PC-3 (cell line): ENCODE data around the gene SLC52A1. TPM values are rescaled to one million over a fixed set of nuclear protein-coding genes. Genes with fewer than 3 reads are reported as not detected.

Source experiments
- ATAC-seq: fragments of 200-7000 bp; cut with Tn5 transposase; 2 replicates; pipeline ENCODE4 v1.9.1; 2020; ENCODE audit warnings: mild to moderate bottlenecking, moderate library complexity
- BruUV-seq: library from RNA; stranded (reverse); fragments of 400-500 nt; replicated peaks from 2 replicates; lab custom pipeline; 2021; lab: Mats Ljungman, UMichigan
- CTCF ChIA-PET: fragments of 300-600 bp; sonication (Branson Sonifier 250); formaldehyde crosslinking; loops from one replicate; lab custom pipeline; 2022; ENCODE audit warnings: antibody characterized with exemption; lab: Charles Lee
- POLR2A ChIA-PET: fragments of 300-600 bp; sonication (Branson Sonifier 250); formaldehyde crosslinking; loops from one replicate; lab custom pipeline; 2022; ENCODE audit warnings: antibody characterized with exemption; ENCODE audit not compliant: unreplicated experiment; lab: Charles Lee
- DNase-seq: peaks from one replicate; pipeline ENCODE4 v3.0.0-alpha.2; 2015
- H2AFZ ChIP-seq: fragments of 300-600 bp; sonication (generic); 2 replicates; pipeline ENCODE4 v1.6.0; 2016; ENCODE audit warnings: antibody characterized with exemption, low read length
- H3F3A ChIP-seq: fragments of 300-600 bp; sonication (generic); one replicate; pipeline ENCODE4 v1.6.0; 2017; ENCODE audit warnings: antibody characterized with exemption, low read length, control low read depth, mild to moderate bottlenecking; ENCODE audit not compliant: unreplicated experiment
- H3K27ac ChIP-seq: fragments of 300-600 bp; sonication (generic); 2 replicates; pipeline ENCODE4 v1.5.1; 2016; ENCODE audit warnings: mild to moderate bottlenecking, low read length
- H3K27me3 ChIP-seq: fragments of 300-600 bp; sonication (generic); 2 replicates; pipeline ENCODE4 v1.6.1; 2016; ENCODE audit warnings: low read length, mixed read lengths
- H3K36me3 ChIP-seq: fragments of 300-600 bp; sonication (generic); 2 replicates; pipeline ENCODE4 v1.6.1; 2016; ENCODE audit warnings: low read depth, mixed run types, low read length, mixed read lengths
- H3K4me1 ChIP-seq: fragments of 300-600 bp; sonication (generic); 2 replicates; pipeline ENCODE4 v1.5.1; 2016; ENCODE audit warnings: low read length; ENCODE audit not compliant: insufficient read depth
- H3K4me2 ChIP-seq: fragments of 300-600 bp; sonication (generic); 2 replicates; pipeline ENCODE4 v1.6.0; 2016; ENCODE audit warnings: low read length
- H3K4me3 ChIP-seq: fragments of 300-600 bp; sonication (generic); 2 replicates; pipeline ENCODE4 v1.5.1; 2016; ENCODE audit warnings: mild to moderate bottlenecking, low read length, mixed read lengths
- H3K79me2 ChIP-seq: fragments of 300-600 bp; sonication (generic); 2 replicates; pipeline ENCODE4 v1.6.1; 2017; ENCODE audit warnings: low read length, mixed read lengths
- H3K9ac ChIP-seq: fragments of 300-600 bp; sonication (generic); 2 replicates; pipeline ENCODE4 v1.6.0; 2016; ENCODE audit warnings: mild to moderate bottlenecking, low read length
- H3K9me2 ChIP-seq: fragments of 300-600 bp; sonication (generic); replicated peaks from 2 replicates; pipeline ENCODE4 v1.6.1; 2016; ENCODE audit warnings: mixed run types, low read length, mixed read lengths
- H3K9me3 ChIP-seq: fragments of 300-600 bp; sonication (generic); 2 replicates; pipeline ENCODE4 v1.6.1; 2016; ENCODE audit warnings: low read length, mixed read lengths
- H4K20me1 ChIP-seq: fragments of 300-600 bp; sonication (generic); 2 replicates; pipeline ENCODE4 v1.6.1; 2016; ENCODE audit warnings: low read length, mixed read lengths
- CTCF ChIP-seq: fragments of 300-600 bp; sonication (generic); conservative IDR thresholded peaks from 2 replicates; pipeline ENCODE4 v1.5.1; 2017; ENCODE audit warnings: antibody characterized with exemption, low read depth, mild to moderate bottlenecking, low read length
- EZH2 ChIP-seq: fragments of 300-600 bp; sonication (generic); IDR thresholded peaks from one replicate; pipeline ENCODE4 v1.6.1; 2017; ENCODE audit warnings: antibody characterized with exemption, mild to moderate bottlenecking, low read length; ENCODE audit not compliant: unreplicated experiment
- EZH2phosphoT487 ChIP-seq: fragments of 300-600 bp; sonication (generic); IDR thresholded peaks from 2 replicates; pipeline ENCODE4 v1.6.1; 2018; ENCODE audit warnings: mild to moderate bottlenecking, antibody characterized with exemption, low read length, borderline replicate concordance
- intact Hi-C: fragments of 100-400 bp; cut with micrococcal nuclease; formaldehyde crosslinking; loops from 2 replicates; pipeline ENCODE4 v1.9.0; 2023
- total RNA-seq: library from RNA; depleted of rRNA; stranded (reverse); fragments of >200 nt; gene quantifications from 2 replicates; pipeline ENCODE4 v1.2.3, GENCODE V29; 2014

SLC52A1 gene
- total RNA-seq, 1 experiment from 2014 or later, result not detected

DNA sequence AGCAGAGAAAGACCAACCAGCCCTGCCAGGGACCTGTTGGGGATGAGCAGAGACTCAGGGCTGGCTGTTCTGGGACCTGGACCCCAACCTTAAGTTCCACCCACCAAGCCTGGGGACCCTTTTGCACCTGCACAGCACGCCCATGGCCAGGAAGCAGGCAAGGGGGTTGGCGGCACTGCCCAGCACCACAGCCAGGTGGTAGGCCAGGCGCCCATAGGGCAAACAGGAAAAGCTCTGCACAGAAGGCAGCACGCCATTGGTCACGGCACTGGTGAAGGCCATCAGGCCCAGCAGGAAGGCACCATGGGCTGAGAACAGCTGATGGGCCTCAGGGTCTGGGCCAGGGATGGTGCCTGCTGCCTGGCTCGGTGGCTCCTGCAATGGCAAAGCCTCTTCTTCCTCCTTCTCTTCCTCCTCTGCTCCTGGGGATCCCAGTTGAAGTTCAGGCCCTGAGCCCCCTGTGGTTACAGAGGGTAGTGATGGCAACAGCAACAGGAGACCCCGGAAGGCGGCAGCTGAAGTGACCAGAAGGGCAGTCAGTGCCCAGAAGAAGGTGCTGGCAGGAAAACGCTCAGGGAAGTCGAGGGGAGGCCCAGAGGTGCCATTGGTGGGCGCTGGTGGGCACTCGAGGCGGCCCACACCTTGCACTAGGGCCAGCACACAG is 1.7 kb downstream of the SLC52A1 start:
- H3K9me3 ChIP-seq, result no peaks in the 10 kb centered on the region
- intact Hi-C loops, result no loop called here
- no peaks in the 10 kb centered on the region for H3K36me3 ChIP-seq
- no peak overlapping the region for H3K27ac ChIP-seq
- TF ChIP-seq CTCF, result no peak
- H3K4me1 ChIP-seq, result 0 out of 2 replicates have a peak, but pooled peaks cover 3% of the 10 kb centered on the region
- no peaks in the 10 kb centered on the region for H3K9me2 ChIP-seq
- ChIA-PET POLR2A (no interaction called here), CTCF (no interaction called here)
- BruUV-seq, result no TSS peak
- H2AFZ ChIP-seq, result no peak overlapping the region
- ATAC-seq, result no peak
- H3K9ac ChIP-seq, result no peak overlapping the region
- no peaks in the 10 kb centered on the region for H4K20me1 ChIP-seq
- DNase-seq, result no peak
- no peaks in the 10 kb centered on the region for H3K27me3 ChIP-seq
- no peak overlapping the region for H3K4me2 ChIP-seq
- H3K79me2 ChIP-seq, result no peaks in the 10 kb centered on the region
- no peak overlapping the region for H3K4me3 ChIP-seq
- no peaks in the 10 kb centered on the region for H3F3A ChIP-seq

- no peaks in the 10 kb centered on the region for H3K36me3 ChIP-seq
- no peaks in the 10 kb centered on the region for H3K9me2 ChIP-seq
- no peaks in the 10 kb centered on the region for H4K20me1 ChIP-seq
- H3F3A ChIP-seq, result no peaks in the 10 kb centered on the region
- 0 out of 2 replicates have a peak, but pooled peaks cover 3% of the 10 kb centered on the region for H3K4me1 ChIP-seq
- H3K9ac ChIP-seq, result no peak overlapping the region
- ChIA-PET POLR2A (no interaction called here), CTCF (no interaction called here)
- BruUV-seq, result no TSS peak
- no peaks in the 10 kb centered on the region for H3K27me3 ChIP-seq
- no peaks in the 10 kb centered on the region for H3K79me2 ChIP-seq
- H2AFZ ChIP-seq, result no peak overlapping the region
- no peaks in the 10 kb centered on the region for H3K9me3 ChIP-seq
- H3K27ac ChIP-seq, result no peak overlapping the region
- no peak overlapping the region for H3K4me2 ChIP-seq
- H3K4me3 ChIP-seq, result no peak overlapping the region
- intact Hi-C loops, result no loop called here
- no peak for TF ChIP-seq EZH2phosphoT487
- TF ChIP-seq CTCF, result no peak
- no peak for TF ChIP-seq EZH2
- no peak for ATAC-seq
- DNase-seq, result no peak
Measured at GRCh38 chr17:5032865-5033264, 2.4 kb downstream of the SLC52A1 start.

GRCh38 chr17:5031365-5032082 is 3.7 kb downstream of the SLC52A1 start:
- CTCF ChIA-PET, result no interaction called here
- H3K27ac ChIP-seq, result no peak overlapping the region
- intact Hi-C loops, result loop anchor here (1.0 kb wide), 1 partner anchor 31 kb away; no protein-coding TSS in a partner anchor

More at GRCh38 chr17:5031365-5032082, 3.7 kb downstream of the SLC52A1 start:
- 0 out of 2 replicates have a peak, but pooled peaks cover 3% of the 10 kb centered on the region for H3K4me1 ChIP-seq
- no peaks in the 10 kb centered on the region for H3K27me3 ChIP-seq
- H3K9me2 ChIP-seq, result no peaks in the 10 kb centered on the region
- H3K9me3 ChIP-seq, result no peaks in the 10 kb centered on the region
- DNase-seq, result peak; percentile 78
- H3K4me3 ChIP-seq, result peak overlapping the region; percentile 58
- peak overlapping the region; percentile 82 for H3K4me2 ChIP-seq
- H4K20me1 ChIP-seq, result no peaks in the 10 kb centered on the region
- H3F3A ChIP-seq, result no peaks in the 10 kb centered on the region
- no peaks in the 10 kb centered on the region for H3K36me3 ChIP-seq
- POLR2A ChIA-PET, result no interaction called here
- H3K9ac ChIP-seq, result peak overlapping the region; percentile 21; the same call in 1 of the 2 replicates
- peak; percentile 74 for ATAC-seq
- no TSS peak for BruUV-seq
- peak overlapping the region; percentile 83 for H2AFZ ChIP-seq
- no peaks in the 10 kb centered on the region for H3K79me2 ChIP-seq
- TF ChIP-seq CTCF (peak; percentile 48), EZH2phosphoT487 (no peak), EZH2 (no peak)
